Glutamatergic neuron (in vitro differentiated cells): ENCODE measurements around the gene FCAR. TPM values are rescaled to one million over a fixed set of nuclear protein-coding genes. Genes with fewer than 3 reads are reported as not detected.
"Not testable (repeated sequence)": the region's sequence is repeated elsewhere in the genome, so short reads cannot be mapped to it uniquely, and the experiment has no call there.

ENCODE experiments used
- DNase-seq: peaks from one replicate; pipeline ENCODE4 v3.0.0; 2022
- H3K27ac Mint-ChIP-seq: one replicate; pipeline ENCODE4 v1.8.0; 2020; ENCODE audit warnings: mild to moderate bottlenecking, mixed read lengths, inconsistent platforms; ENCODE audit not compliant: unreplicated experiment
- H3K27me3 Mint-ChIP-seq: one replicate; pipeline ENCODE4 v1.8.0; 2020; ENCODE audit warnings: mild to moderate bottlenecking, moderate library complexity, mixed read lengths, inconsistent platforms; ENCODE audit not compliant: unreplicated experiment
- H3K36me3 Mint-ChIP-seq: one replicate; pipeline ENCODE4 v1.8.0; 2020; ENCODE audit warnings: mild to moderate bottlenecking, mixed read lengths, inconsistent platforms; ENCODE audit not compliant: unreplicated experiment
- H3K4me1 Mint-ChIP-seq: one replicate; pipeline ENCODE4 v1.8.0; 2020; ENCODE audit warnings: mild to moderate bottlenecking, low read depth, mixed read lengths, inconsistent platforms; ENCODE audit not compliant: unreplicated experiment
- H3K4me3 Mint-ChIP-seq: one replicate; pipeline ENCODE4 v1.8.0; 2020; ENCODE audit warnings: mild to moderate bottlenecking, mixed read lengths, inconsistent platforms; ENCODE audit not compliant: unreplicated experiment
- H3K9me3 Mint-ChIP-seq: one replicate; pipeline ENCODE4 v1.8.0; 2020; ENCODE audit warnings: mild to moderate bottlenecking, moderate library complexity, mixed read lengths, inconsistent platforms; ENCODE audit not compliant: unreplicated experiment
- total RNA-seq: library from RNA; stranded (reverse); fragmentation: NEBNext Ultra II Directional; extraction: Animal tissue kit (Norgen Biotek cat#: 25700); gene quantifications from one replicate; pipeline ENCODE4 v1.2.1, GENCODE V29; 2021; ENCODE audit not compliant: unreplicated experiment
- TF ChIP-seq, protein P1 (sequence below): fragments of 200-600 bp; sonication (generic); IDR thresholded peaks from one replicate; pipeline ENCODE4 v1.5.0; 2021; ENCODE audit not compliant: partially characterized antibody, unreplicated experiment

FCAR gene
- total RNA-seq, 1 donor from 2014 or later = not detected

GRCh38 chr19:54902061-54902460 is 28.0 kb downstream of the FCAR start:
- Mint-ChIP-seq H3K27ac (no peak overlapping the region), H3K9me3 (no peaks in the 10 kb centered on the region), H3K36me3 (no peaks in the 10 kb centered on the region), H3K4me3 (no peak overlapping the region), H3K27me3 (no peaks in the 10 kb centered on the region), H3K4me1 (no peaks in the 10 kb centered on the region)
- TF ChIP-seq, protein P1, sequence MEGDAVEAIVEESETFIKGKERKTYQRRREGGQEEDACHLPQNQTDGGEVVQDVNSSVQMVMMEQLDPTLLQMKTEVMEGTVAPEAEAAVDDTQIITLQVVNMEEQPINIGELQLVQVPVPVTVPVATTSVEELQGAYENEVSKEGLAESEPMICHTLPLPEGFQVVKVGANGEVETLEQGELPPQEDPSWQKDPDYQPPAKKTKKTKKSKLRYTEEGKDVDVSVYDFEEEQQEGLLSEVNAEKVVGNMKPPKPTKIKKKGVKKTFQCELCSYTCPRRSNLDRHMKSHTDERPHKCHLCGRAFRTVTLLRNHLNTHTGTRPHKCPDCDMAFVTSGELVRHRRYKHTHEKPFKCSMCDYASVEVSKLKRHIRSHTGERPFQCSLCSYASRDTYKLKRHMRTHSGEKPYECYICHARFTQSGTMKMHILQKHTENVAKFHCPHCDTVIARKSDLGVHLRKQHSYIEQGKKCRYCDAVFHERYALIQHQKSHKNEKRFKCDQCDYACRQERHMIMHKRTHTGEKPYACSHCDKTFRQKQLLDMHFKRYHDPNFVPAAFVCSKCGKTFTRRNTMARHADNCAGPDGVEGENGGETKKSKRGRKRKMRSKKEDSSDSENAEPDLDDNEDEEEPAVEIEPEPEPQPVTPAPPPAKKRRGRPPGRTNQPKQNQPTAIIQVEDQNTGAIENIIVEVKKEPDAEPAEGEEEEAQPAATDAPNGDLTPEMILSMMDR = no peak
- DNase-seq = no peak

DNA sequence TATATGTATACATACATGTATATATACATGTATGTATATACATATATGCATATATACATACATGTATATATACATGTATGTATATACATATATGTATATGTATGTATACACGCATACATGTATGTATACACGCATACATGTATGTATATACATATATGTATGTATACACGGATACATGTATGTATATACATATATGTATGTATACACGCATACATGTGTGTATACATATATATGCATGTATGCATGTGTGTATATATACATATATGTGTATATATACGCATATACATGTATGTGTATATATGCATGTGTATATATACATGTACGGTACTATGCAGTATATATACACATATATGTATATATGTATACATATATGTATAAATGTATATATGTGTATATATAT is 29.3 kb downstream of the FCAR start:
- H3K9me3 Mint-ChIP-seq = no peaks in the 10 kb centered on the region

DNA sequence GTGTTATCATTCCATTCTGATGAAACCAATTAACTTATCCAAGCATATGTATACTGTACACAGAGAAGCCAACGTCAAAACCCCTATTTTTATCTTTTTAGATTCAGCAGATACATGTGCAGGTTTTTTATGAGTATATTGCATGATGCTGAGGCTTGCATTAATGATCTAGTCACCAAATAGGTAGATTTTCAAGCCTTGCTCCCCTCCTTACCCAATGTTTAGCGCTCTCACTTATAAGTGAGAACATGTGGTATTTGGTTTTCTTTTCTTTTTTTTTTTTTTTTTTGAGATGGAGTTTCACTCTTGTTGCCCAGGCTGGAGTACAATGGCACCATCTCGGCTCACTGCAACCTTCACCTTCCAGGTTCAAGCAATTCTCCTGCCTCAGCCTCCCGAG is 30.2 kb downstream of the FCAR start:
- H3K4me1 Mint-ChIP-seq, DNase-seq, H3K27me3 Mint-ChIP-seq, H3K4me3 Mint-ChIP-seq, H3K36me3 Mint-ChIP-seq, H3K9me3 Mint-ChIP-seq, H3K27ac Mint-ChIP-seq: not testable (repeated sequence)

More for the DNA sequence above, 29.3 kb downstream of the FCAR start:
- no peak overlapping the region for H3K27ac Mint-ChIP-seq
- no peak for DNase-seq
- no peaks in the 10 kb centered on the region for H3K36me3 Mint-ChIP-seq
- no peaks in the 10 kb centered on the region for H3K27me3 Mint-ChIP-seq
- H3K4me1 Mint-ChIP-seq = no peaks in the 10 kb centered on the region
- no peak overlapping the region for H3K4me3 Mint-ChIP-seq
- TF ChIP-seq, protein P1 = no peak

DNA sequence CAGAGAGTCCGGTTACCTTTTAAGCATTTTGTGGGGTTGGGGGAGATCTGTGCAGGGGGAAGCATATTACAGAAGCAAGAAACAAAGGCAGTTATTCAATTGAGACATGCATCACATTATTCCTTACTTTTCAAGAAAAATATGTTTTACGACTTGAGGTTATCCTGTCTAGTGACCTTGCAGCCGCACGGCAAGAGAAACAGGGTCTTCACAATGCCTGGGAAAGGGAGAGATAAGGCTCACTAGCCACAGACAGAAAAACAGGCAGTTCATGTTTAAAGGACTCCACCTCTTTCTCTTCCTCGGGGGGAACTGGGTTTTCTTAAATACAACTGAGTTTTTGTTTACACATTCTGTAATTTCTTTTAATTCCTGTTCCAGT is 31.4 kb downstream of the FCAR start:
- H3K27ac Mint-ChIP-seq = no peak overlapping the region
- no peak for DNase-seq
- H3K4me3 Mint-ChIP-seq = no peak overlapping the region
- H3K9me3 Mint-ChIP-seq = no peaks in the 10 kb centered on the region
- no peaks in the 10 kb centered on the region for H3K4me1 Mint-ChIP-seq
- TF ChIP-seq, protein P1 = no peak
- no peaks in the 10 kb centered on the region for H3K27me3 Mint-ChIP-seq
- peaks cover 3% of the 10 kb centered on the region for H3K36me3 Mint-ChIP-seq

GRCh38 chr19:54905803-54906511 is 31.9 kb downstream of the FCAR start, which contains the start of gene NCR1:
Gene NCR1, plus strand, starts transcription at chr19:54906148. Its CDS starts 40 bp downstream, at chr19:54906188.
- Mint-ChIP-seq H3K9me3 (no peaks in the 10 kb centered on the region), H3K27ac (no peak within 1 kb of the TSS), H3K27me3 (no peaks in the 10 kb centered on the region), H3K4me3 (no peak within 1 kb of the TSS), H3K36me3 (peaks cover 3% of the 10 kb centered on the region), H3K4me1 (no peaks in the 10 kb centered on the region)
- DNase-seq = no peak
- TF ChIP-seq, protein P1 = no peak
